AG08396 (cell line): ENCODE data around the gene ZNF530.

Experiments
- DNase-seq: peaks from one replicate; pipeline ENCODE4 v3.0.0; 2012; ENCODE audit warnings: low spot score, mixed read lengths

The ZNF530 gene

DNA sequence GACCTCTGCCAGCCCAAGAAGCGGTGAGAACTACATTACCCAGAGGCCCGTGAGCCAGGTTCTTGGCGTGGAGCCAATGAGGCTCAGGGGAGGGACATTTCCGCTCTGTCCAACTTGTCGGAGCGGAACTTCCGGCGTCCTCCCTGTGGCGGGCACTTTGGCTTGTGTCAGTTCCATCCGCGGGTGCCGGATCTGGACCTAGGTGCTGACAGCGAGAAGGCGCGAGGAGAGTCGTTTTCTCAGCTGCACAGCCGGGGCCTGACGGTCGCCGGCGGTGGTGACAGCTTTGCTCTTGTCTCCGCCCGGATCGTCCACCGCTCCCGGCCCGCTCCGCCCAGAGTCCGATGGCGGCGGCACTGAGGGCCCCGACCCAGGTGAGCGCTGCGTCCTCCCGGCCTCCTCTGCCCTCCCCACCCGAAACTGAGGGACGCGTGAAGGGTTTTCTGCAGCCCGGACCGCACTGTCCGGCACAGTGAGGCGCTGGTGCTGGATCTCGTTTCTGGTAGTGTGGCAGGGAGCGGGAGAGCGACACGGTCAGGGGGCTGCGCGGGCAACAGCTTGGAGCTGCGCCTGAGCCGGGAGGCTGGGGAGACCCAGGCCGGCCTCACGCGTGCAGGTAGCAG is at the start of gene ZNF530:
ZNF530 (plus strand) TSS at position 125 of the 623 bp plus-strand sequence. CDS start 4,461 bp downstream, outside the sequence.
- peak; percentile 93 for DNase-seq

DNA sequence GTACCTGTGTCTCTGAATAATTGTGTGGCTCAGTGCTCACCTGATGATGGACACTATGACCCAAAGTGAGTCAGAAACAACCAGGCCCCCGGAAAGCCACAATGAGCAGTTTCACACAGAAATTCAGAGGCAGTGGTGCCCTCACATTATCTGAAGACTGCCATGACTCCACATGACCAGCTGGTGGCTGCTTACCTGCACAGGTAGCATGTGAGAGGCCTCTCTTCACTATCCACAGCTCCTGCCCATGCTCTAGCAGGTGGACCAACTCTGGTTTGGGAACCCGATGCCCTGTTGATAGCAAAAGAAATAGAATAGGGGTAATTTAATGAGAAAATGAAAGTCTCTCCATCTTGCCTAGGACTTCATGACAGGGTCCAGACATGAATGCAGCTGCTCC is 47.3 kb upstream of the ZNF530 start:
- no peak for DNase-seq

DNA sequence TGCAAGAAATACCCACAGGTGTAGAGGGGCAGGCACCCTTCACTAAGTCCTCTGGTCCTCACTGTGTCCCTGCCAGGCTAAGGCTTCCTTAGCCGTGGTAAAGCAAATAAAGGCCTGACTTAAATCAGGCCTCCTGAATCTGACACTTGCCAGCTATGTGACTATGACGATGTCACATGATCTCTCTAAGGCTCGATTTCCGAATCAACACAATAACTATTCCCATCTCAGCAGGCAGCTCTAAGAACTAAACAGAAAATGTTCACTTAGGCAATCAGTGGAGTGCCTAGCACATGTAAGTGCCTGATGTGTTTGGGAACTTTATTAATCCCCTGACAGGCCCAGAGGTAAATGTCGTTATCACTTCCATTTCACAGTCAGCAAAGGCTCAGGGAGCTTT is 42.0 kb upstream of the ZNF530 start:
- DNase-seq = no peak

- peak; percentile 12 for DNase-seq
Measured at GRCh38 chr19:57558525-57558924, 41.2 kb upstream of the ZNF530 start.

DNA sequence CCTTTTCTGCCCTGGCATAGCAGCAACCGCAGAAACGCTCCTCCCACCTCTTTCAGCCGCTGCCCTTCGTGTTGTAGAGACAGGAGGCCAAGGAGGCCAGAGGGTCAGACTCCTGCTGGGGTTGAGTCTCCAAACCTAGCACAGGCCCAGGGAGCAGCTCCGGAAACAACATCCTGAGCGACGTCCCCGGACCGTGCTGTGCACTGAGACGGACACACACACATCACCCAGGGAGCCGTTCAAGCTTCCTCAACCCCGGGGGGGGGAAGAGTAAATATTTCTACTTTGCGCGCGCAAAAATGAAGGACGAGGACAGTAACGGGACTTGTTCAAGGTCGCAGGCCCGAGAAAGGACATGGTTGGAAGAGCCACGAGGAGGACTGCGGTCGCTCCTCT is 40.7 kb upstream of the ZNF530 start:
- DNase-seq = peak; percentile 53

DNA sequence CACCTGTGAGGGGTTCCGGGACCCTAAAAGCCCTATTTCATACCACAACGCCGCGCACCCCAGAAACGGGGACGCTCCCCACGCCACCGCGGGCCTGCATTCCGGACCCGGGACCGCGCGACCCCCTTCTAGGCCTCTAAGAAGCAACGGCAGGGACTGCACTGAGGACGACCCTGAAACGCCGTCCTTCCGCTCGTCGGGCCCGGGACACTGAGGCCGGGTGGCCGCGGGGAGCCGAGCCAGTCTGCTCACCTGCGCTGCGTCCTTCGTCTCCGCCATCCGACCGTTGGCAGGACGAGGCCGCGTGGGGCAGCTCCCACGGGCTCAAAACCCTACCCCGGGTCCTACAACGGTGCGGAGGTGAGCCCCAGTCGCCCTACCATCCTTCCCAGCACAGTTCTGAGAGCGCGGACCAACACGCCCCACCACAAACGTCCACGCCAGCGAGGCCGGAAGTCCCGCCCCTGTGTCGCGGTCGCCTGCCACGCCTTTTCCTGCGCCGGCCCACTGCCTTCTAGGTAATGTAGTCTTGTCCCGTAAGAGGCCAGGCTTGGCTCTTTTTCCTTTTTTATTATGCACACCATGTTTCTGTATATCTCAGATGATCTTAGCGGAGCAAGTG is 40.2 kb upstream of the ZNF530 start, which contains the start of gene ZNF550:
ZNF550 (minus strand) TSS at position 460 of the 622 bp plus-strand sequence; CDS start at position 279, 181 bp downstream.
- peak; percentile 94 for DNase-seq

DNA sequence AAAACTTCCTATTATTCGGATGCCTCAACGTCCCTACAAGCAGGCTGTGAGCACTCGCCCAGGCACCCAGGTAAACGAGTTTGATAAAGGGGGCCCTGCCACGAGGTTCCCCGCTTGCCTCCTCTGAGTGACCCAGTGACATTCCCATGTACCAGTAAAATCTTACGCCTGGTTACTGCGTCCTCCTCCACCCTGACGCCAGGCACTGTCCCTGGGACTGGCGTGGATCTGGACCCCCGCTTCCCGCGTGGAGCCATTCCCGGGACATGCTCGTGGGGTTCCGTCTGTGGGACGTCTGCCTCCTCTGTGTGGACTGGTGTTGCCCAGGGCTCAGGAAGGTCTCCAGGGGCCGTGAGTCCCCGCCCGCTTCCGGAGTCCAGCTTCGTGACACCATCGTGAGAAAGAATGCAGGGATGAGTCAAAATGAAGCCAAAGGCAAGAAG is 39.6 kb upstream of the ZNF530 start:
- peak; percentile 88 for DNase-seq

DNA sequence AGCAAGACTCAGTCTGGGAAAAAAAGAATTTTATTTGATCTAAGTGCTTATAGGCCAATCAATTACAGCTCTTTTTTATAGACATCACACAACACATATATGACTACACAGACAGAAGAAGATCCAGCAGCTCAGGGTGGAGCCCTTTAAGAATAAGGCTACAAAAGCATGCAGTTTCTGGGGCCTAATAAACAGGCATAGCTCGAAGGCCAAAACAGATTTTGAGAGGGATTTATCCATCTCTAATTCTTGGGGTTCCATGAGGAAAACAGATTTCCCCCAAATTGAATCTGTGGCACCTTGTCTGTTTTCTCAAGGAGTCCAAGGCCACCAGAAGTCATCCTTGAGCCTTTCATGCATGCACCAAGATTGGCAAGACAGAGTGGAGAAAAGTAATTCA is 36.1 kb upstream of the ZNF530 start:
- DNase-seq = no peak

- DNase-seq = no peak
Measured at GRCh38 chr19:57566396-57567265, 33.1 kb upstream of the ZNF530 start.

DNA sequence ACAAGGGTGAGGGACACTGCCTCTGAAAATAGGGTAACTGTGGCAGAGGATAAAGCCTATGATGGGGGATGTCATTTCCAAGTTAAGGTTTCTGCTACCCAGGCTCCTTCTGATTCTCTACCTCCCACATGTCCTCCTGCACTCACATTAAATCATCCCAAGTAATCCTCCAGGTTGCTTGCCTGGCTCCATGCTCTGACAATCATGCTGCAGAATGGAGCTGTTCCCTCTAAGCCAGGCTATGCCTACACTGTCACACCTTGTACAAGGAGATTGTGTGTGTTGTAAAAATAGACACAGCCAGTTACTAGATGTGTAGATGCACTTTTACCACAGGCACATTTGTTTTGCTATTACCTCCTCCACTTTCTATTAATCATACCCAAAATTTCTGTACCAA is 29.0 kb upstream of the ZNF530 start:
- no peak for DNase-seq

GRCh38 chr19:57572415-57572947 is 27.2 kb upstream of the ZNF530 start:
- no peak for DNase-seq

GRCh38 chr19:57576661-57577060 is 23.0 kb upstream of the ZNF530 start:
- DNase-seq = no peak

DNA sequence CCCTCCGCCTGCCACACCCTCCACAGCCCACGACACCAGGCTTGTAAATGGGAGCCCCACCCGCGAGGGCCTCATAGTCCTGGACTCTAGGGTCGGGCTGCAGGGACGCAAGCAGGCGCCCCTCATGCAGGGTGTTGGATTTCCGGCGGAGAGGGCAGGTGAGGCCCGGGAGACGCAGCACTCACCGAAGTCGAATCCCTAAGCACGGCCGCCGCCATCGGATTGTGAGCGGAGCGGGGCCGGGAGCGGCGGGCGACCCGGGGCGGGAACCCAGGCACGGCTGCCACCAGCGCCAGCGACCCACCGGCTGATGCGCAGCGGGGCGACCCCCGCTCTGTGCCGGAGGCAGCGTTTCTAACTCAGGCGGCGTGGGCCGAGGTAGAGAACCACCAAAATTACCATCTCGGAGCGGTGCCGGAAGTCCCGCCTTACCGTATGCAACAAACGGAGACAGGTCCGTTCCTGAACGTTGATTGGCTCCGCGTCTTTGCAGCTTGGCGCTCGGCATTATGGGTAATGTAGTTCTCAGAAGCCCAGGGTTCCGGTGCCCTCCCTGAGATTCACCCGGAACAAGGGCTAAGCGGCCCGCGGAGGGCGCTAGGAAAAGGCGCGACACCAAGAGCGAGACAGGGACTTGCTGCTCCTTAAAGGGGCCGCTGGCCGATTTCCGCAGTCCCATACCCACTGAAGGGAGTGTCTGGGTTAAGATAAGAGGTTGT is 21.0 kb upstream of the ZNF530 start, which contains the start of gene ZNF416:
ZNF416 (minus strand) TSS at position 425 of the 719 bp plus-strand sequence; CDS start at position 218, 207 bp downstream.
- peak; percentile 99 for DNase-seq

DNA sequence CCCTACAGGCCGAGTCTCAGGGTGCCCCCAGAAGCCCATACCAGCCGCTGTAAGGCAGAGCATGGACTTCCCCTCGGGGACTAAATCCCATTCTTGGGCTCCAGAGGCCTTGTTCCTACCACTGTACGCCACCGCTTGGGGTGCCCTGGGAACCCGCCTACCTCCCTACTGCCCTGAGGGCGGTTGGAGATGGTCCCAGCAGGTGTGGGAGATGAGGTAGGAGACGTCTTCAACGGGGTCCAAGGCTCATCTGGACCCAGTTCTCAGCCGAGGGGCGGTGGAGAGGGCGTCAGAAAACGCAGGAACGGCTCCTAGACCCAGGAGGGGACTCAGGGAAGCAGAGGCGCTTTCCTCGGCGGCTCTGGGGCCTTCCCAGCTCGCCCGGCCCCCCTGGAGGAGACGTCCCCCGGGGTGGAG is 16.6 kb upstream of the ZNF530 start:
- no peak for DNase-seq

DNA sequence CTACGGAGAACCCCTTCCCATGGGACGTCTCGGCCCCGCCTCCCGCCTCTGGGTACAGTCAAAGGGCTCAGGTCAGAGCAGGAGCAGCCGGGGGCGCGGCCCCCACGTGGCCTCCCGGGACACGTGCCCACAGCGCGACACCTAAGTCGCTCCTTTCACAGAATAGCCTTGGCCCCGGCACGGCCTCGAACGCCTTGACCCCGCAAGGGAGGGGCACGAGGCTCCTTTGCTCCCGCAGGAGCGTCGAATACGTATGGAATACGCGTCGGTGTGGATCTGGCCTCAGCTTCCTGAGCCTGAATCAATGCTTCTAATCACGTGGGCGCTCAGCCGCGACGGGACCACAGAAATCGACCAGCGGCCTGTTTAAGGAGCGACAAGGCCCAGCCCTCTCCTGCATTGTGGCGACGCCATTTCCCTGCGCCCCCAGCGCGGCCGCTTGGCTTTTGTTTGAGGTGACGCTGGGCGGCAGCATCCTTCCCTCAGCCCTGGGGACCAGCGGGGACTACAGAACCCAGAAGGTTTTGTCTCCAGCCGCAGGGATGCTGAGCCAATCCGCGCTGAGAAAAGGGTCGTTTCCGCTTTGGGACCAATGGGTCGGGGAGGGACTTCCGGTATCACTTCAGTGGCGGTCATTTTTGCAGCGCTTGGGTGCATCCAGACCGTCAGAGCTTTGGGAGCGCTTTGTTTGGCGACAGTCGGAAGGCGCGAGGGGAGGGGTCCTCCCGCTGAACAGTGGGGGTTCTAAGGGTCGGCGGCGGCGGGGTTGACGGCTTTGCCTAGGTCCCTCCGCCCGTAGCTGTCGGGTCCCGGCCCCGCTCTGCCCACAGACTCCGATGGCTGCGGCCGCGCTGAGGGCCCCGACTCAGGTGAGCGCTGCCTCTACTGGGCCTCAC is 15.9 kb upstream of the ZNF530 start, which contains the start of gene ZIK1:
ZIK1 (plus strand) TSS at position 625 of the 896 bp plus-strand sequence; CDS start at position 837, 212 bp downstream.
- DNase-seq = peak; percentile 95

DNA sequence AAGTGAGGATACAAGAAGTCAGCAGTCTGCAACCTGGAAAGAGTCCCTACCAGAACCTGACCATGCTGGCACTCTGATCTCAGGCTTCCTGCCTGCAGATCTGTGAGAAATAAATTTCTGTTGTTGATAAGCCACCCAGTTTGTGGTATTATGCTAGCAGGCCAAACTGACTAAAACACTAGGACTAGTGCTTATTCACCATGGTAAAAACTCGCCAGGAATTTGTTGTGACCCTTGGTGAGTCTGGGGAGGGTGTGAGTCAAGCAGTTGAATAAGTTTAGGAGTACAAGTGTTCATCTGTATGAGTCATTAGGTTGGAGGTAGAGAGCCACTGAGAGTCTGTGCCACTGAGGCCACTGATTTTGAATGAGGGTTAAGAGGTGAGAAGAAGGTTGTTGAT is 12.2 kb upstream of the ZNF530 start:
- peak; percentile 78 for DNase-seq

DNA sequence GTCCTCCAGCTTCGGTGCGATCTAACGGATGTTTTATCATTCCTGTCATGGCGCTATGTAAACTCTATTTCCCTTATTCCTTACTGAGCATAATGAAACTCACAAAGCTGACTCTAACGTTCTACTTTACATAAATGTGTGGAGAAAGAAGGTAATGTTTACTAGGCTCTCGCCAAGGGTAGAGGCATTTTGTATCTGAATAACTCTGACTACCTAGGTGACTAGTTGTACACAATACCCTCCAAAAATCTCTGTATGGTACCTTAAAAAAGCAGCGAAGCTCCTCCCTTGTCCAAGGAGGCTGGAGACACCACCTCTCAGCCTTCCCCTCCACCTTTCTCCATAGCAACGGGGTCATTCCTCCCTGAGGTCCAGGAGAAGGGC is 316 bp upstream of the ZNF530 start:
- DNase-seq = no peak

- no peak for DNase-seq
Measured at GRCh38 chr19:57606931-57607330, 7.2 kb downstream of the ZNF530 start.

DNA sequence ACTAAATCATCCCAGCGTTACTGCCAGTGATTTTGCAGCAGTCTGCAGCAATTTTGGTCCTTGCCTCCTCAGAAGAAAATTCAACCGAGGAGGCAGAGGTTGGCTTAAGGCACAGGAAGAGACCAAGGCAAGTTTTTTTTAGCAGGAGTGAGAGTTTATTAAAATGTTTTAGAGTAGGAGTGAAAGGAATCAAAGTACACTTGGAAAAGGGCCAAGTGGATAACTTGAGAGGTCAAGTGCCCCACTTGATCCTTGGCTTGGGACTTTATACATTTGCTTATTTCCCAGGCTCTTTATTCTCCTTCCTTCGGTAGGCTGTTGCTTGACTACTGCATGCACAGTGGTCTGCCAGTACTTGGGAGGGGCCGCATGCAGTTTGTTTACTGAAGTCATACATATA is 11.4 kb downstream of the ZNF530 start:
- DNase-seq = no peak

DNA sequence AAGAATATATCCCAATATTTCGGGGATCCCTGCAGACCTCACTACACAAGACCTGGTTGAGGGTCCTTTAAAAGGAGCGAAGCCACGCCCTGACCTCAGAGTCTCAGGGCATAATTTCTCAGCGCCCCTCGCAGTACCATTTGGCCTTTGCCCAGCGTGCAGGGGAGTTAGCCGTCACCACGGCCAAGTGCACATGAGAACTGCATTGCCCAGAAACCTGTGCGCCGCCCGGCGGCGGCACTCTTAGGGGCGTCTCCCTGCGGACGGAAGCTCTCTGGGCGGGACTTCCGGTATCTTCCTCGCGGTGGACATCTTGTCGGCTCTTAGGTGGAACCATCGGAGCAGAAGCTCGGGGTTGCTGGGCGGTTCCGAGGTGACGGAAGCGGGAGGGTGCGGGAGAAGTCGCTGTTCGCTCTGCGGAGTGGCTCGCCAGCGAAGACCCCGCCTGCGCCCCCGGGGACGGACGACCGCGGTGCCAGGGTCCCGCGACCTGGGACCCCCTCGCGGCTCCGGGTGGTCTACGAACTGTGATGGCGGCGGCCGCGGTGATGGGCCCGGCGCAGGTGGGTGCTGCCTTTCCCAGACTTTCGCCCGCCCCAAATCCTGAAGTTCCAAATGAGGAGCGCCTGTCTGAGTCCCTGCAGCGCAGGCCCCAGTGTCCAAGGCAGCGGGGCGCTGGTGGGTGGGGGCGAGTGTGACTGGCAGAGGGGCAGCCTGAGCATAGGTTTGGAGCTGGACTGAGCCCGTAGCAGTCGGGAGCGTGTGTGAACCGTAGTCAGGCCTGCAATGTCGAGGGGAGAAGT is 14.5 kb downstream of the ZNF530 start, which contains the start of gene ZNF134:
ZNF134 (plus strand) TSS at position 302 of the 803 bp plus-strand sequence. CDS start 5,227 bp downstream, outside the sequence.
- DNase-seq = peak; percentile 97
